Measurements from ENCODE around the gene CHRNA4.

CHRNA4 gene

DNA sequence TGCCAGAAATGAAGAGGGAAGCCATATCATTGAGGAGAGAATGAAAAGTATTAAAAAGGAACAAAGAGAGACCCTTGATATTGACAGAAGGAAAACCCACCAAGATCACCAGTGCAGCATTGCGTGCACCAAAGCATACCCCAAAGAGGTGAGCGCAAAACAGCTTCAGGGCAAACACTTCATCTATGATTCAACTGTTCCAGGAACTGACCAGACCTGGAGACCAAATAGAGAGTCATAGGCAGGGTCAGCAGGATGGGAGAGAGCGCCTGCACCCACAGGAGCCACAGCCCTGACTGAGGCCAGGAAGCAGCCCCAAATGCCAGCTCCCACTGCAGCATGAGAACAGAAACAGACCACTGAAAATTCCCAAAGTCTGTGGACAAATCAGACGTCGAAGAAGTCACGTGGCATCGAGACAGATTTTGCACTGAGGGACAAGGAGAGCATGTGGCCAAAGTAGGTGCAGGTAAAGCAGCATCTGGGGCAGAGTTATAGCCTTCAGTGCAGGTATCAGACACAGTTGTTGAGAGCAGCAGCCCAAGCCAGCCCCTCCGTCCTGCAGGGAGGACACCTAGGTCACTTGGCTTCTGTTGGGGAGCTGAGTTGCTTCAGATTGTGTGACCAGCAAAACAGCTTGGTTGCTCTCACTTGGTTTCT, 29.3 kb downstream of the CHRNA4 start:
- DNase-seq: no peak

DNA sequence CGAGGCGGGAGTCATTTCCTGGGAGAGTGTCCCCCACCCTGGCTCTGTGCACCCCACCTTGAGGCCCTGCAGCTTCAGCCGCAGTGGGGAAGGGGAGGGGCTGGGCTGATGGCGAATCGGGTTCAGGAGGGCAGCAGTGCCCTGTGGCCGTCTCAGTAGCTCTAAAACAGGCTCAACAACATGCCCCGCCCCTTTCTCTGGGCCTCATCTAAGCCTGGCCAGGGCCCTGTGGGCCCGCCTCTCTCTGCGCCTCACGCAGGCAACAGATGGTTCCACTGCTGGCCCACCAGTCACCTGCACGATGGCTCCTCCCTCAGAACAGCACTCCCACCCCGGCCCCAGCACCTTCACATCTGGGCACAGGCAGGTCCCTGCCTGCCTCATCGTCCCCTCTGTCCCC, 30.2 kb downstream of the CHRNA4 start:
- no peak for DNase-seq

DNA sequence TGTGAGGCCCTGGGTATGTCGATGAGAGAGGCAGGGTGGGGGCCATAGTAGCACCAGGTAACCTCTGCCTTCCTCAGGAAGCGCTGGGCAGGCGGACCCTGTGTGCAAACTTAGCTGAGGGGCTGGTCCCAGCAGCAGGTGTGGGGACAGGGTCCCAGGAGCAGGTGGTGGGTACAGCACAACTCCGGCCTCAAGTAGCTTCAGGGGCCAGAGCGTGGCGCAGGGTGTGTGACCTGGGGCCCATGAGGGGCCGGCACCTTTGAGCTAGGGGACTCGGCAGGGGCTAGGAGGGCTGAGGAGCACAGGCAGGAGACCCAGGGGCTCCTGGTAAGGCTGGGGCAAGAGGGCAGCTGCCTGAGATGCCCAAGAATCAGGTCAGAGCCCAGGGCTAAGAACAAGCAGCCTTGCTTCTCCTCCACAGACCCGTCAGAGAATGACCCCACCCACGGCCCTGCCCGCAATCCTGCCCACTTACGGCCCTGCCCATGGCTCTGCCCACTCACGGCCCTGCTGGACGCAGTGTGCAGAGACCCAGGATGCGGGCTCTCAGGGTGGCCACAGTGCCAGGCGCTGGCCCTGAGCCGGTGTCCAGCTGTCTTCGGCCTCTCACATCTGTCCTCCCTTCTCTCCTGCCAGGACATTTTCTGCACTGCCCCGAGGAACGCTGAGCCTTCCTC, 30.9 kb downstream of the CHRNA4 start:
- no peak for DNase-seq

DNA sequence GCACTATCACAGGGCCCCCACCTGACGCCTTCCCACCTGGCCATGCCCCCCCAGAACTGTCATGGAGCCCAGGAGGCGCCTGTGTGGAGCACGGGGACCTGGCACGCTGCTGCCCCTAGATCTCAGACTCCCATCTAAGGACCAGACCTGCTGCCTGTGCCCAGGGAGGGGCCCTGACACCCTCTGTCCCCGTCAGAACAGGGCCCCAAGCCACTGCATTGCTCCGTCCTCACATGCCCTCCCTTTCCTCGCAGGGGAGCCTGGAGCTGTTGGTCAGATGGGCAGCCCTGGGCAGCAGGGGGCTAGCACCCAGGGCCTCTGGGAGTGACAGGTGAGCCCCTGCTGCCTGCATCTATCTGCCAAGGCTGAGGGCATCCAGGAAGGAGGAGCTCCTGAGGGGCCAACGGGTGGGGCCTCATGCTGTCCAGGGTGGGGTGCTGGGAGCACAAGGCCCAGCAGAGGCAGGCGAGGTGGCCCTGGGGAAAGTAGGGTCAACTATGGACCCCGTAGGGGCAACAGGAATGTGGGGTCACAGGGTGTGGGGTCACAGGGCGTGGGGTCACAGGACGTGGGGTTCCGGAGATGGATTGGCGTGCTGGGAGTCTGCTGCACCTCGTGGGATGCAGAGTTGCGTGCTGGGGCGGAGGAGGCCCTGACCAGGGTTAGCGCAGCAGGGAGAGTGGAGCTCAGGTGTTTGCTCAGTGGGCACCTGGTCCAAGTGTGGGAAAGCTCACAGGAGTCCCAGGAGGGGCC, 31.6 kb downstream of the CHRNA4 start:
- no peak for DNase-seq

DNA sequence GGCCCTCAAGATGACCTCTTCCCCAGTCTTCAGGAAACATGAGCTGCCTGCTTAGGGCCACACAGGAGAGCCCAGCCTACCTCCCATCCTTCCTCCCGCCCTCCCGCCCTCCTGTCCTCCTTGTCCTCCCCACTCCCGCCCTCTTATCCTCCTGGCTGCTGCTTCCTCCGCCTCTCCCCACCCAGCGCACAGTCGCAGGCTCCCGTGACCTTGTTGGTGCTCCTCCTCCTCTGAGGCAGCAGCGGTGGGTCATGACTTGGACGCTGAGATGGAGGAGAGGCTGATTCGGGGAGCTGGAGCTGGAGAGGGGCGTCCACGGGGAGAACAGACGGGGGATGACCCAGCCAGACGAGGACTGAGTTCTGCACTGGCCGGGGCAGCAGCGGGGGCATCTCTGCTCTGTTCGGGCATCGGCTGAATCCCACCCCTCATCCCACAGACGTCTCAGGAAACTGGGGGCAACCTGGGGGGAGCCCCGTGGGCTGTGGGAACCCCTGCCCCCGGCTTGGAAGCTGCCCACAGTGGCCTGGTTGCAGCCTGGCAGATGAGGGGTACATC, 32.4 kb downstream of the CHRNA4 start:
- DNase-seq: no peak

DNA sequence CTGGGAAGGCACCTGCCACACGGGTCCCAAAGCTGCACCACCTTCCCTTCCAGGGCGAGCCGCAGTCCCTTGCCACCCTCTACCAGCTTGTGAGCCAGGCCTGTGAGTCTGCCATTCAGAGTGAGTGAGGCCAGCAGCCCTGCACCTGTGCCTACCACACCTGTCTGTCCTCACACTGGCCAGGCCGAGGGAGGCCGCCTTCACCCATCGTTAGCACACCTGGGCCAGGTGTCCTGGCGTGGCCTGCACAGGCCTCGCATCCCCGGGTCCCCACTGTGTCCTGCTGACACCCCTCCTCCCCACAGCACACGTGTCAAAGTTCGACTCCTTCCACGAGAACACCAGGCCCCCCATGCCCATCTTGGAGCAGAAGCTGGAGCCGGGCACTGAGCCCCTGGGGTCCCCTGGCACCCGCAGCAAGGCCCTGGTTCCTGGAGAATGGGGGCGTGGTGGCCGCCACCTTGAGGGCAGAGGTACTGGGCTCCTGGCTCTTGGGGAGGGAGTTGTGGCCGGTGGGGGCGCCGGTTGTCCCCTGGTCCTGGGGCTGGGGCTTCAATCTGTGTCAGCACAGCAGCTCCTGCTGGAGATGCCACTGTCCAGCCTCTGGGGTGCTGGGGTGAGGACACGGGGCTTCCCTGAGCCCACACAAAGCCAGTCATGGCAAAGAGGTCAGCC, 33.0 kb downstream of the CHRNA4 start:
- DNase-seq: no peak

DNA sequence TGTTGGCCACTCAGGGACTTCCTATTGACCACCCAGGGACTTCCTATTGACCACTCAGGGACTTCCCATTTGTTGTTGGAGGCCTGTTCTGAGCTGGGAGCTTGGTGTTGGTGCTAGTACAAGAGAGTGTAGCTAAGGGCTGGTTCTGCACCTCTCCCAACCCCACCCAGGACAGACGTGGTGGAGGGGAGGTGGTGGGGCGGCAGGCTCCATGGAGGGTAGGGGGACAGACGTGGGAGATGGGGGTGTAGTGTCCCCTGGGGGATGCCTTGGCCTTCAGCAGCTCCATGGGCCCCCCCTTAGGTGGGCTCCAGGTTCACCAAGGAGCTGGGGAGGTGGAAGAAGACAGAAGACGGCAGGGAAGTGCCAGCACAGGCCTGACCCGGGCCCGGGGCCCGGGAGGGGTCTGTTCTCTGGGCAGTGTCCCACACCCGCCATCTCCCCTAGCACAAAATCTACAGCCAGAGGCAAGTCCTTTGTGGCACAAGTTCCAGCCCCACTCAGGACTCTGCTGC, 33.9 kb downstream of the CHRNA4 start:
- DNase-seq: no peak

DNA sequence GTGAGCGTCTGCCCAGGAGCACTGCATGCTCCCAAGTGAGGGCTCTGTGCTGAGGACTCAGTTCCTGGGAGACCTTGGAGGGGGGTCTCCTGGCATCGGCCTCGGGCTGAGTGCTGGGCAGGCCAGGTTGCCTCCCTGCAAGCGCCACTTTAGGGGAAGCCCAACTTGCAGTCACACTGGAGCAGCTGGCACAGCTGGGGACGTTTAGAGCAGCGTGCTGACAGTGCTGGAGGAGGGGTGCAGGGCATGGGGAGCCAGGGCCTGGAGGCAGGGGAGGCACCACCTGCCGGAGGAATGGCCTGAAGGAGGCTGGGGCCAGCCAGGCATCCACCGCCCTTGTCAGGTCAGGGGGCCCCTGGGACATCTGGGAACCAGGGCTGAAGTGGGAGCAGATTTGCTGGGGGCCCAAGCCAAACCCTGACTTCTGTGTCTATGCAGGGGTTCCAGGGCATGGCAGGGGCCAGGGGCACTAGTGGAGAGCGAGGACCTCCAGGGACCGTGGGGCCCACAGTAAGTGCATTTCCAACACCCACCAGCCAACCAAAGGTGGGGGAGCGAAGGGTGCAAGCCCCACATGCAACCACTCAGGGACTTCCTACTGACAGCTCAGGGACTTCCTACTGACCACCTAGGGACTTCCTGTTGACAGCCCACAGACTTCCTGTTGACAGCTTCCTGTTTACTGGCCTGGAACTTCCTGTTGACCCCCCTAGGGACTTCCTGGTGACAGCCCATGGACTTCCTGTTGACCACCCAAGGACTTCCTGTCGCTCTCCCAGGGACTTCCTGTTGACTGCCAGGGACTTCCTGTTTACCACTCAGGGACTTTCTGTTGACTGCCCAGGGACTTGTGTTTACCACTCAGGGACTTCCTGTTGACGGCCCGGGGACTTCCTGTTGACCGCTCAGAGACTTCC, 34.6 kb downstream of the CHRNA4 start:
- no peak for DNase-seq

DNA sequence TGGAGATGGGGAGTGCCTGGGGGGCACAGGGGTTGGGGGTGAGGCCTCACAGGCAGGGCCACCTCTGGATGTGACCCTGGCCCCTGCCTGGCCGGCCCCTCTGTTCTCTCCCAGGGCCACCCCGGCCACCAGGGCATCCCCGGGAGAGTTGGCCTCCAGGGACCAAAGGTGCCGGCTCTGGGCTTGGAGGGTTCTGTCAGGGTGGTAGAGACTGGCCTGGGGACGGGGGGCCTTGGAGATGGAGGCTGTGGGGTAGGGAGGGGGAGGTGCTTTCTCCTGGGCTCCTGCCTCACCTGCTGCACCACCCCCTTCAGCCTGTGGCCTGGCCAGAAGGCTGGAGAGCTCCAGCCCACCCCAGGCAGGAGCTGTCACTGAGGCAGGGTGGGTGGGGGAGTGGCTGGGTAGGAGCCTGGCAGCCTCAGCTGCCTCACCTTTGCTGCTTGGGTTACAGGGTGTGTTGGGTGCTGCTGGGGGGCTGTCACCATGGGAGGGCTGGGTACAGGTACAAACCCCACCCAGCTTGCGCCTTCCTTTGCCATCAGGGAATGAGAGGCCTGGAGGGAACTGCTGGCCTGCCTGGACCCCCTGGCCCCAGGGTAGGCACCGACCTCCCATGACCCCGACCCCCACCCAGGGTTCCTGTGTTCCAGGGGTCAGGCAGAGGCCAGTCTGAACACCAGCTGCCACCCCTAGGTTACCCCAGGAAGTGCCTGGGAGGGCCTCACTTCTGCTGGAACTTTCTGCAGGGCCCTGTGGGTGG, 35.4 kb downstream of the CHRNA4 start:
- no peak for DNase-seq

DNA sequence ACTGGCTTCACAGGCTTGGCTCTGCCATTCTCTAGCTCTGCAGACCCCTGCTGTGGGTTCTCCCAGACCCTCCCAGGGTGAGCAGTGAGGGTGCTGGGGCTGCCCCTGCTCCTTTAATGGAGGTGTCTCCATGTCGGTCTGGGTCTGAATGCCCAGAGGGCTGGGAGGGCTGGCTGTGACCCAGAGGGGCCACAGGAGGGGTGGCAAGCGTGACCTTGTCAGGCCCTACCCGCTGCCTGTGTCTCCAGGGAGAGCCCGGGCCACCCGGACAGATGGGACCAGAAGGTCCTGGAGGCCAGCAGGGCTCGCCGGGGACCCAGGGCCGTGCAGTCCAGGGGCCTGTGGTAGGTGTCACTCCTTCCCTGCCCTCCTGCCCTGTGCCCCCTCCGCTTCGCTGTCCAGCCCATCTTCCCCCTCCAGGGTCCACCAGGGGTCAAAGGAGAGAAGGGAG, 36.1 kb downstream of the CHRNA4 start:
- peak; percentile 9 for DNase-seq

DNA sequence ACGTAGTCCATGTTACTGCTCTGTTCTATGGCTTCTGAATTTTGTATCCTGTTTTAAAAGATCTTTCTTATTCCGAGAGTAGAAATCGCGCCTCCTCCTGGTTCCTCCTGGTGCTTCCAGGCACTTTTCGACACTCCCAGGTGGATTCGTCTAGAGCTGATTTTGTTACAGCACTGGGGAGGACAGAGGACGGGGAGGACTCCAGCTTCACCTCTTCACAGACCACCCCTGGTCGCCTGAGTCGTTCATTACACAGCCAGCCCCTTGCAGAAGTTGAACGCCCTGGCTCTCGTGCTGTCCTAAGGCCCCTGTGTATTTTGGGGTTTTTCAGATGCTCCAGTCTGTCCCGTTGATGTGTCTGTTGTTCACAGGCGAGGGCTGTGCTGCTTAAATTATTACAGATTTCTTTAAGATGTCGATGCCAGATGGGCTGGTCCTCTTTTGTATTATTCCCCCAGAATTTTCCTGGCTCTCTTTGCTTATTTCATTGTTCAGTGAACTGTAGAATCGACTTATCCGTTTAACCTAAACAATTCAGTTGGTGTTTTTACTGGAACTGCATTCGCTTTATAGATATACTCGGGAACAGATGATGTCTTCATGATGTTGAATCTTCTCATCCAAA, 37.7 kb downstream of the CHRNA4 start:
- DNase-seq: no peak

DNA sequence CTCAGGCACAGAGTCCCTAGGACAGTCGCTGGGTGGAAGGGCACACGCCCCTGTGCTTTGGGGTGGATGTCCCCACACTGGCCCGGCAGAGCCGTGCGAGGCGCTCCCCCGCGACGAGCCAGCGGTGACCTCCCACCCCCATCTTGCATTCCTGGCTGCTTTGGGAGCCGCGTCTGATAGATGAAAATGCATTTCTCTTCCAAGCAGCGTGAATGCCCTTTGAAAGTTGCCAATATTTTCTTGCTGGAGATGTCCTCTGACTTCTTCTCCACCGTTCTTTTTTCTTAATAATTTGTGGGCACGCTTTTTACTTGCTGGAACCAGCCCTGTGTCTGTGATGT, 38.2 kb downstream of the CHRNA4 start:
- peak; percentile 9 for DNase-seq

DNA sequence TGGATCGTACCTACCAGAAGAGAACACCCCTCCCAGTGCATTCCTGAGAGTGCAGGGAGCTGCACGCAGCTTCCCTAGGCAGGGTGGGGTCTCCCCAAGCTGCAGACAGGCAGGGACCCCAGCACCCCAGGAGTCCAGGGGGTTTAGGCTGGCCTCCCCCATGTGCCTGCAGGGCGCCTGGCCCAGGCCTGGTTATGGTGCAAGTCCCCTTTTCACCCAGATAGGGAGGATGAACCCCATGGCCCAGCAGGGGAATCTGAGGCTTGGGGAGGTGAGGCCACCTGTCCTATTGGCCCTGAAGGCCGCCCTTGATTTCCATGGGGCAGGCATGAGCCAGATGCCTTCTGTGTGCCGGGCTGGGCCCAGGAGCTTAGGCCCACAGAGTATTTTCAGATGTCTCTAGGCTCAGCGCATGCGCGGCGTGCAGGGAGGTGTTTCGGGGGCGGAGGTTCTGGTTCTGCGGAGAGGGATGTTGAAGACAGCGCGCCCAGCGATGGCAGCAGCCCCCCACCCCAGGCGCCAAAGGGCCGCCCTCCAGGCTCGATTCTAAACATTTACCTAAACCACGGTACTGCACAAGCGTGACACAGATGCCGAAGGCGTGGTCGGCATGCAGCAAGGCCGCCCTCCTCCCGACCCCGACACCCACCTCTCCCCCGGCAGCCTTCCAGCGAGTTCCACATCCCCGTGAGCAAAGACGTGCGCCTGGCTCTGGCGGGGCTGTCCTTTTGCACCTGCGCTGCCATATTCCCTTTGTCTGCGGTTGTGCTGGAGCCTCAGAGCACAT, 38.8 kb downstream of the CHRNA4 start:
- DNase-seq: peak; percentile 13

DNA sequence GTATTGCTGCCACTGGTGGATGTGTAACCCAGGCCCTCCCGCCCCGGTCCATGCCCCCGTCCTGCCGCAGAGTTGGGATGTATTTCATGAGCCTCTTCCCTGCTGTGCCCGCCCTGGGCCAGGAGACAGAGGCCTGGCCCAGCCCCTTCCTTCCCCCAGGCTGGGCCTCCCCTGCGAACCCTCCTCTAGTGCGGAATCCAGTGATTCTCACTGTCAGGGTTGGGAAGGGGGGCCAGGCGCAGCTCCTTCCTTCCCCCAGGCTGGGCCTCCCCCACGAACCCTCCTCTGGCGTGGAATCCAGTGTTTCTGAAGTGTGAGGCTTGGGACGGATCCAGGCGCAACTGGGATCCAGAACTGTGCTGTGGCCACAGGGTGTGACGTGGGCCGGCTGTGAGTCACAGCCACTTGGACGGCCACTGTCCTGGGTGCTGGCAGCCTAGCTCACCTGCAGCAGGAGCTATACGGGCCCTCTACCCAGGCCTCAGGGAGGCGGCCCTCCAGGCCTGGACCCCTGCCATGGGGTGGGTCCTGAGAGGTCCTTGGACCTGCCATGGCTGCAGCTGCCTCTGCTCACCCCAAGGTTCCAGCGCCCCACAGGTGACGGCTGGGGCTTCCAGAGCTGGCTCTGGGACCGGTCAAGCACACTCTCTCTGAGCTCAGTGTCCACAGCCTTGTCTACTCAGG, 39.9 kb downstream of the CHRNA4 start:
- DNase-seq: peak; percentile 9

DNA sequence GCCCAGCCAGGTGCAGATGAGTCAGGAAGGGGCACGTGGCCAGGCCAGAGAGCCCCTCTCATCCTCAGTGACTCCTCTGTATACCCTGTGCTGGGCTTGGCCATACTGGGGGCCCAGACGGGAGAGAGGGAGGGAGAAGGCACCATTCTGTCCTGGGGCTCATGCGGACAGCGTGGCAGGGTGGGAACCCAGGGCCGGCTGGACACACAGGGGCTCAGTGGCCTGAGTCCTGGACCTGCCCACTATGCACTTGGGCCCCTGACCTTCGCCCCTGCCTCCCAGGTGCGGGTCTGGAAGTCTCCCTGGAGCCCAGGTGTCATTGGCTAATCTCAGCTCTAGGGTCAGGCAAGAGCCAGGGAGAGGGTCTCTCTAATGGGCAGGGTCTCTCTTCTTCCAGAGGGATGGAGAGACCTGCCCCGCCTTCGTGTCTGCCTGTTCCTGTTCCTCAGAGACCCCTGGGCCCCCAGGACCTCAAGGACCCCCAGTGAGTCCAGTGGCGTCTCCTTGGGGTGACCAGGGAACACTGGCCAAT, 40.5 kb downstream of the CHRNA4 start:
- peak; percentile 9 for DNase-seq

DNA sequence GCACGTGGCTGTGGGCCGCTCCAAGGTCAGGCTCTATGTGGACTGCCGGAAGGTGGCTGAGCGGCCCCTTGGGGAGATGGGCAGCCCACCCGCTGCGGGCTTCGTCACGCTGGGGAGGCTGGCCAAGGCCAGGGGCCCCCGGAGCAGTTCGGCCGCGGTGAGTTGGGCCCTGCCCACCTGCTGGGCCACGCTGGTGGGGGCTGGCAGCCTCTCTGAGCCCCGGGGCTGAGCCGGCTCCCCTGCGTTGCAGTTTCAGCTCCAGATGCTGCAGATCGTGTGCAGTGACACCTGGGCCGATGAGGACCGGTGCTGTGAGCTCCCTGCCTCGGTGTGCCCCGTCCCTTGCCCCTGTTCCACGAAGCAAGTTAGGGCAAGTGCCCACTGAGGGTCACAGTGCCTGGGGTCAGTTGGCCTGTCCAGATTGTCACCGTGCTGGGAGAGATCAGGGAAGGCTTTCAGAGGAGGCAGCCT, 41.1 kb downstream of the CHRNA4 start:
- peak; percentile 12 for DNase-seq

DNA sequence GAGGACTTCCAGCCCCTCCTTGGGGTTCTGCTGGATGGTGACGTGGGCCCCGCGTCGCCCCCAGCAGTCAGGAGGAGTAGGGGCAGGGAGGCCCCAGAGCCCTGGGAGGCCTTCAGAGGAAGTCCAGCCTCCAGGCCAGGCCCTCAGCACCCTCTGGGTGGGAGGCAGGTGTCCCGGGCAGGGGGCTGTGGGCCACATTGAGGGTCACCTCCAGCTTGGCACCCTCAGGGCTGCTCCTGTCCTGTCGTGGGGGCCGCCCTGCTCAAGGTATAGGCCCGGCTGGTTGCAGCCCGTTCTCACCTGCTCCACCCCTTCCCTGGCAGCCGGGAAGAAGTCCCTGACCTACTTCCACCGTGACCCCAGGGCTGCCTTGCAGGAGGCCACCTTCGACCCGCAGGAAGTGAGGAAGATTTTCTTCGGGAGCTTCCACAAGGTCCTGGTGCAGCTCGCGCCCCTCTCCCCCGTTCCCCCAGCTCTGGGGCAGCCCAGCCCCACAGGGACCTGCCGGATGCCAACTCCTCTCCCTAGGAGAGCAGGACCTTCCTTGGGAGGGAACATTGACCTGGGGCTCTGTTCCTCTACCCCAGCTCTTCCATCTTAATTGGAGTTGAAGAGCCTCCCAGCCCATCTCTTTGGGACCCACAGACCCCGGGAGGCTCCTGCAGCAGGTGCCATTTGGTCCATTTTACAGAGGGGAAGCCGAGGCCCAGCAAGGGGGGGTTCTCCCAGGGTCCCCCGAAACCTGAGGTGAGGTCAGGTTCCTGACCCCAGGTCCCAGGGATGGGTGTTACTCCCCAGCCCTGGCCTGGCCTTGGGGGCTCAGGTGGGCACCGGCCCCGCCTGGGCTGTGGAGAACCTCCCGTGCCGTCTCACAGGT, 41.7 kb downstream of the CHRNA4 start:
- DNase-seq: peak; percentile 11

Measured in activated CD8-positive, alpha-beta memory T cell treated with anti-CD3 and anti-CD28 coated beads, Interleukin-2, amount 50 U/mL, for 4 hours (primary cell).